Tibial nerve (tissue), 4 donors: ENCODE measurements around the gene BMPR1A.

Source experiments
- EP300 ChIP-seq, 2 donors: sonication (generic); formaldehyde crosslinking; IDR thresholded peaks; one replicate each; pipeline ENCODE4 v1.6.1; 2017; ENCODE audit warnings: antibody characterized with exemption in 2 of 2, mild to moderate bottlenecking in 1 of 2
- TF ChIP-seq, protein P1 (sequence below), 5 experiments: fragments of 200-600 bp in 3 of 5; fragments of 450-650 bp in 2 of 5; sonication (generic) in 3 of 5; IDR thresholded peaks; one replicate each; pipeline ENCODE4 v1.5.1; 2016 to 2019; ENCODE audit warnings: antibody characterized with exemption in 5 of 5, mild to moderate bottlenecking in 3 of 5, moderate library complexity in 2 of 5

DNA sequence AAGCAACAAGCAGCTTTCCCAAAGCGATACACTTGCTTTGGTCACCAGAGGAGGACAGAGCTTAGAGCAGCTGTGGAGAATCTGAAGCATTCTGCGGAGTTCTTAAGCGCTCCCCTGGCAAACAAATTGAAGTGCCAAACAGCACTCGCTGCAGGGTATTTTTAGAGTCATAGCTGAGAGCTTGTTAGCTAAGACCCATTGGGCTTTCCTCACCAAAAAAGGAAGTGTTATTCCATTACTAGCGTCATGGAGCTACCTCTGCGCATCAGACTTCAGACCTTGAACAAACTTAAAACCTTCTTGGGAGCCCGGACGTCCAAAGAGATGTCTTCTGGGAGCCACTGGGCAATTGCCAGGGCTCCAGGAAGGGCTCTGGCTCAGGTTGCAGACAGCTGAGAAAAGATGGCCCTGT, 23.2 kb upstream of the BMPR1A start:
- TF ChIP-seq, protein P1, sequence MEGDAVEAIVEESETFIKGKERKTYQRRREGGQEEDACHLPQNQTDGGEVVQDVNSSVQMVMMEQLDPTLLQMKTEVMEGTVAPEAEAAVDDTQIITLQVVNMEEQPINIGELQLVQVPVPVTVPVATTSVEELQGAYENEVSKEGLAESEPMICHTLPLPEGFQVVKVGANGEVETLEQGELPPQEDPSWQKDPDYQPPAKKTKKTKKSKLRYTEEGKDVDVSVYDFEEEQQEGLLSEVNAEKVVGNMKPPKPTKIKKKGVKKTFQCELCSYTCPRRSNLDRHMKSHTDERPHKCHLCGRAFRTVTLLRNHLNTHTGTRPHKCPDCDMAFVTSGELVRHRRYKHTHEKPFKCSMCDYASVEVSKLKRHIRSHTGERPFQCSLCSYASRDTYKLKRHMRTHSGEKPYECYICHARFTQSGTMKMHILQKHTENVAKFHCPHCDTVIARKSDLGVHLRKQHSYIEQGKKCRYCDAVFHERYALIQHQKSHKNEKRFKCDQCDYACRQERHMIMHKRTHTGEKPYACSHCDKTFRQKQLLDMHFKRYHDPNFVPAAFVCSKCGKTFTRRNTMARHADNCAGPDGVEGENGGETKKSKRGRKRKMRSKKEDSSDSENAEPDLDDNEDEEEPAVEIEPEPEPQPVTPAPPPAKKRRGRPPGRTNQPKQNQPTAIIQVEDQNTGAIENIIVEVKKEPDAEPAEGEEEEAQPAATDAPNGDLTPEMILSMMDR (IDR thresholded peaks at IDR 0.05), result no peak
- TF ChIP-seq EP300 (IDR thresholded peaks at IDR 0.05), result no peak
